HepG2 (cell line): Measurements from ENCODE around the gene MST1. TPM values are rescaled to one million over a fixed set of nuclear protein-coding genes. Genes with fewer than 3 reads are reported as not detected.

Experiments
- AKNA ChIP-seq: sonication (generic); formaldehyde crosslinking; IDR thresholded peaks from 2 replicates; pipeline ENCODE4 v1.4.0; 2020; ENCODE audit warnings: missing genetic modification reagents, borderline replicate concordance
- ATF3 ChIP-seq: sonication (generic); formaldehyde crosslinking; IDR thresholded peaks from 2 replicates; pipeline ENCODE4 v1.4.0; 2020; ENCODE audit warnings: missing genetic modification reagents
- BRD4 ChIP-seq: sonication (generic); formaldehyde crosslinking; IDR thresholded peaks from 2 replicates; pipeline ENCODE4 v1.4.0; 2020; ENCODE audit warnings: missing genetic modification reagents
- CSRNP2 ChIP-seq: sonication (generic); formaldehyde crosslinking; conservative IDR thresholded peaks from 2 replicates; pipeline ENCODE4 v1.8.0; 2022; ENCODE audit warnings: low read depth, missing genetic modification reagents
- HCFC1 ChIP-seq: fragments of 150-350 bp; IDR thresholded peaks from 2 replicates; pipeline ENCODE4 v1.6.1; 2014; ENCODE audit warnings: low read depth, low read length
- IKZF1 ChIP-seq: fragments of 450-650 bp; IDR thresholded peaks from 2 replicates; pipeline ENCODE4 v1.7.1; 2016
- KLF9 ChIP-seq: IDR thresholded peaks from 2 replicates; pipeline ENCODE4 v1.6.1; 2016; ENCODE audit warnings: low read depth
- RFX1 ChIP-seq: fragments of 450-650 bp; IDR thresholded peaks from 2 replicates; pipeline ENCODE4 v1.6.1; 2017
- SMARCE1 ChIP-seq: fragments of 450-650 bp; IDR thresholded peaks from 2 replicates; pipeline ENCODE4 v1.6.1; 2017; ENCODE audit warnings: borderline replicate concordance
- SRSF4 ChIP-seq: fragments of 200-400 bp; formaldehyde crosslinking; IDR thresholded peaks from one replicate; pipeline ENCODE4 v1.6.1; 2018; ENCODE audit warnings: mild to moderate bottlenecking, low read depth, low read length, moderate library complexity; ENCODE audit not compliant: poor library complexity, severe bottlenecking
- THYN1 ChIP-seq: sonication (generic); formaldehyde crosslinking; IDR thresholded peaks from 2 replicates; pipeline ENCODE4 v1.8.1; 2023; ENCODE audit warnings: low read depth, mild to moderate bottlenecking, moderate library complexity, missing genetic modification reagents, borderline replicate concordance
- TRIM24 ChIP-seq: sonication (generic); formaldehyde crosslinking; IDR thresholded peaks from 2 replicates; pipeline ENCODE4 v1.8.0; 2022; ENCODE audit warnings: mild to moderate bottlenecking, missing genetic modification reagents
- ZNF512B ChIP-seq: sonication (generic); formaldehyde crosslinking; IDR thresholded peaks from 2 replicates; pipeline ENCODE4 v1.5.1; 2020; ENCODE audit warnings: missing genetic modification reagents, mild to moderate bottlenecking, borderline replicate concordance
- ZNF549 ChIP-seq: sonication (generic); formaldehyde crosslinking; IDR thresholded peaks from 2 replicates; pipeline ENCODE4 v1.5.0; 2020; ENCODE audit warnings: missing genetic modification reagents
- ZNF562 ChIP-seq: sonication (generic); formaldehyde crosslinking; IDR thresholded peaks from 2 replicates; pipeline ENCODE4 v1.8.0; 2022; ENCODE audit warnings: missing genetic modification reagents, borderline replicate concordance
- ZNF770 ChIP-seq: sonication (generic); formaldehyde crosslinking; IDR thresholded peaks from 2 replicates; pipeline ENCODE4 v1.5.0; 2020; ENCODE audit warnings: mild to moderate bottlenecking, missing genetic modification reagents
- ZNF780A ChIP-seq: sonication (generic); formaldehyde crosslinking; IDR thresholded peaks from 2 replicates; pipeline ENCODE4 v1.8.0; 2022; ENCODE audit warnings: mild to moderate bottlenecking, missing genetic modification reagents, moderate library complexity
- polyA plus RNA-seq, 8 experiments: library from polyadenylated mRNA; depleted of rRNA in 3 of 8; stranded (reverse) in 7 of 8; unstranded in 1 of 8; fragments of >200 nt; fragmentation: Illumina TruSeq in 4 of 8; extraction: Trizol in 4 of 8; gene quantifications; 2 replicates each; pipeline versions ENCODE4 v1.2.1 to v1.2.3, GENCODE V29; 2011 to 2016; ENCODE audit warnings: low read depth in 4 of 8, missing spikeins in 1 of 8, mixed read lengths in 1 of 8; ENCODE audit not compliant: insufficient read depth in 1 of 8
- total RNA-seq, 5 experiments: library from RNA; depleted of rRNA; stranded (reverse); fragments of >200 nt; fragmentation: Illumina TruSeq; extraction: Trizol; gene quantifications; 2 replicates each; pipeline ENCODE4 v1.2.3, GENCODE V29; 2016; ENCODE audit warnings: low read depth in 1 of 5

The MST1 gene
- total and polyA plus RNA-seq, 2 of the 13 experiments (the other 11 are each of a cell fraction or from before 2014, with no cell fraction given), result 189 to 452 TPM

GRCh38 chr3:49689046-49689907, at the start of gene MST1, which contains the start of gene RNF123 (continued):
- TF ChIP-seq CSRNP2 (CRISPR knock-in tag) (no peak), HCFC1 (peak; percentile 49; the same call in 1 of the 2 replicates), TRIM24 (CRISPR knock-in tag) (no peak), AKNA (CRISPR knock-in tag) (0 out of 2 replicates have a peak, but pooled peaks have one; percentile 50), IKZF1 (no peak), BRD4 (CRISPR knock-in tag) (peak; percentile 74; the same call in 1 of the 2 replicates), ZNF770 (CRISPR knock-in tag) (peak; percentile 70; the same call in 1 of the 2 replicates), SRSF4 (no peak), ZNF780A (CRISPR knock-in tag) (no peak), ZNF512B (no peak), RFX1 (no peak), KLF9 (CRISPR knock-in tag) (no peak), ATF3 (CRISPR knock-in tag) (no peak), SMARCE1 (no peak), THYN1 (CRISPR knock-in tag) (no peak), ZNF562 (CRISPR knock-in tag) (no peak), ZNF549 (CRISPR knock-in tag) (no peak)
